ENCODE measurements around the gene PCDHB14.
A peak's percentile ranks its signal among the peaks of the same experiment; 100 is the strongest.
"Not testable (repeated sequence)": the region's sequence is repeated elsewhere in the genome, so short reads cannot be mapped to it uniquely, and the experiment has no call there.

Gene PCDHB14

DNA sequence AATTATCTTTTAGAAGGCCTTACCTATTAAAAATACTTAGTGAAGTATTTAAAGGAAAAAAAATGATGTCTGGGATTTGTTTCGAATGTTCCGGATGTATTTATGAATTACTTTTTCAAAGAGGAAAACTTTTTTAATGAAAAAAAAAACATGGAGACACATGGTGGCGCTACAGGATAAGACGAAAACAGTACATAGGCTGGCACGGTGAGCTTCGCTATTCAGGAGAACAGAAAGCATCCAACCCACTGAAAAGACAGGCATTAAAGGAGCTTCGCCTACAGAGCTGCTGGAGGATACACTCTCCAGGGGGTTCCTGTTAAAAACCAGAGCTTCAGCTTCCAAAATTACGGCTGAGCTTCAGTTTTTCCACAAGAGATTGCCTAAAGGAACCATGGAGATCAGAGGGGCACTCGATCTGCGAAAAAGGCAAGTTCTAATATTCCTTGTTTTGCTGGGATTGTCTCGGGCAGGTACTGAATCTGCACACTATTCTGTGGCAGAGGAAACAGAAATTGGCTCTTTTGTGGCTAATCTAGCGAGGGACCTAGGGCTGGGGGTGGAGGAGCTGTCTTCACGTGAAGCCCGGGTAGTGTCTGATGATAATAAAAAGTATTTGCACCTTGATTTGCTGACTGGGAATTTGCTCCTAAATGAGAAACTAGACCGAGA lies at the start of gene PCDHB14:
TSS of gene PCDHB14 (plus strand) at position 232 of the 672 bp plus-strand sequence. CDS start at position 395, 163 bp downstream.
- no peak for DNase-seq

DNA sequence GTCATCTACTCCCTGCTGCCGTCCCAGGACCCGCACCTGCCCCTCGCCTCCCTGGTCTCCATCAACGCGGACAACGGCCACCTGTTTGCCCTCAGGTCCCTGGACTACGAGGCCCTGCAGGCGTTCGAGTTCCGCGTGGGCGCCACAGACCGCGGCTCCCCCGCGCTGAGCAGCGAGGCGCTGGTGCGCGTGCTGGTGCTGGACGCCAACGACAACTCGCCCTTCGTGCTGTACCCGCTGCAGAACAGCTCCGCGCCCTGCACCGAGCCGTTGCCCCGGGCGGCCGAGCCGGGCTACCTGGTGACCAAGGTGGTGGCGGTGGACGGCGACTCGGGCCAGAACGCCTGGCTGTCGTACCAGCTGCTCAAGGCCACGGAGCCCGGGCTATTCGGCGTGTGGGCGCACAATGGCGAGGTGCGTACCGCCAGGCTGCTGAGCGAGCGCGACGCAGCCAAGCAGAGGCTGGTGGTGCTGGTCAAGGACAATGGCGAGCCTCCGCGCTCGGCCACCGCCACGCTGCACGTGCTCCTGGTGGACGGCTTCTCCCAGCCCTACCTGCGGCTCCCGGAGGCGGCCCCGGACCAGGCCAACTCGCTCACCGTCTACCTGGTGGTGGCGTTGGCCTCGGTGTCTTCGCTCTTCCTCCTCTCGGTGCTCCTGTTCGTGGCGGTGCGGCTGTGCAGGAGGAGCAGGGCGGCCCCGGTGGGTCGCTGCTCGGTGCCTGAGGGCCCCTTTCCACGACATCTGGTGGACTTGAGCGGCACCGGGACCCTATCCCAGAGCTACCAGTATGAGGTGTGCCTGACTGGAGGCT lies 48.6 kb upstream of the PCDHB14 start:
- not testable (repeated sequence) for DNase-seq

DNA sequence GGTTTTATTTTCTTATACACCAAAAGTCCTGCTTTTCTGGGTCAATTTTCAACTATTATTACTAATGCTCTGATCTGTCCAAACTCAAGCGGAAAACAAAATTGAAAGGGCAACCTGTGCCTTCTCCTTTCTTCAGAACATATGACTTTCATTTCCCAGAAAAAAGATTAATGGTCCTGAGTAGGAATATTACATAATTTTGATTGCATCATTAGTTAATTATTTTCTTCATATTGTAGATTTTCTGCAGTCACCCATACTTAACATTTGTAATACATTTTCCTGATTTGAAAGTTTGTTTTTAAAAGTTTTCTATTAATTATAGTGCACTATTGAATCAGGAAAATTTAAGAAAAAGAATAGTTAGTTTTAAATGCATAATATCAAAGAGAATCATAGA lies 47.2 kb upstream of the PCDHB14 start:
- no peak for DNase-seq

DNA sequence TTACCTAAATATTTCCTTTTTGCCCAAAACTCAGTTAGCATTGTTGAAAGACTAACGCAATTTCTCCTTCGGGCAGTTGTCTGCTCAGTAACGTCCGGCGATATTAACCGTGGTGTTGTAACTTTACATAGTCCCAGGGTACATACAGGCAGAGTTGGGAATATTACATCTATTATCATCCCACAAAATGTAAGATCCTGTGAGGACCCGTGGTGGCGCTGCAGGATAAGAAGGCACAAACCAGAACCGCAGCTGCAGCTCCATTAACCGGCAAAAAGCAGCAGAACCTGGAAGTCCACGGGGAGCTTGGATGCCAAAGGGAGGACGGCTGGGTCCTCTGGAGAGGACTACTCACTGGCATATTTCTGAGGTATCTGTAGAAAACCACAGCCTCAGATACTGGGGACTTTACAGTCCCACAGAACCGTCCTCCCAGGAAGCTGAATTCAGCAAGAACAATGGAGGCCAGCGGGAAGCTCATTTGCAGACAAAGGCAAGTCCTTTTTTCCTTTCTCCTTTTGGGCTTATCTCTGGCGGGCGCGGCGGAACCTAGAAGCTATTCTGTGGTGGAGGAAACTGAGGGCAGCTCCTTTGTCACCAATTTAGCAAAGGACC lies 45.5 kb upstream of the PCDHB14 start, which contains the start of gene PCDHB8:
TSS of gene PCDHB8 (plus strand) at position 214 of the 615 bp plus-strand sequence. CDS start at position 459, 245 bp downstream.
- not testable (repeated sequence) for DNase-seq

DNA sequence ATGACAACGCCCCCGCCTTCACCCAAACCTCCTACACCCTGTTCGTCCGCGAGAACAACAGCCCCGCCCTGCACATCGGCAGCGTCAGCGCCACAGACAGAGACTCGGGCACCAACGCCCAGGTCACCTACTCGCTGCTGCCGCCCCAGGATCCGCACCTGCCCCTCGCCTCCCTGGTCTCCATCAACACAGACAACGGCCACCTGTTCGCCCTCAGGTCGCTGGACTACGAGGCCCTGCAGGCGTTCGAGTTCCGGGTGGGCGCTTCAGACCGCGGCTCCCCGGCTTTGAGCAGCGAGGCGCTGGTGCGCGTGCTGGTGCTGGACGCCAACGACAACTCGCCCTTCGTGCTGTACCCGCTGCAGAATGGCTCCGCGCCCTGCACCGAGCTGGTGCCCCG lies 43.8 kb upstream of the PCDHB14 start:
- not testable (repeated sequence) for DNase-seq

DNA sequence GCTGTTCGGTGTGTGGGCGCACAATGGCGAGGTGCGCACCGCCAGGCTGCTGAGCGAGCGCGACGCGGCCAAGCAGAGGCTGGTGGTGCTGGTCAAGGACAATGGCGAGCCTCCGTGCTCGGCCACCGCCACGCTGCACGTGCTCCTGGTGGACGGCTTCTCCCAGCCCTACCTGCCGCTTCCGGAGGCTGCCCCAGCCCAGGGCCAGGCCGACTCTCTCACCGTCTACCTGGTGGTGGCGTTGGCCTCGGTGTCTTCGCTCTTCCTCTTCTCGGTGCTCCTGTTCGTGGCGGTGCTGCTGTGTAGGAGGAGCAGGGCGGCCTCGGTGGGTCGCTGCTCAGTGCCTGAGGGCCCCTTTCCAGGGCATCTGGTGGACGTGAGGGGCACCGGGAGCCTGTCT lies 43.3 kb upstream of the PCDHB14 start:
- DNase-seq = not testable (repeated sequence)

DNA sequence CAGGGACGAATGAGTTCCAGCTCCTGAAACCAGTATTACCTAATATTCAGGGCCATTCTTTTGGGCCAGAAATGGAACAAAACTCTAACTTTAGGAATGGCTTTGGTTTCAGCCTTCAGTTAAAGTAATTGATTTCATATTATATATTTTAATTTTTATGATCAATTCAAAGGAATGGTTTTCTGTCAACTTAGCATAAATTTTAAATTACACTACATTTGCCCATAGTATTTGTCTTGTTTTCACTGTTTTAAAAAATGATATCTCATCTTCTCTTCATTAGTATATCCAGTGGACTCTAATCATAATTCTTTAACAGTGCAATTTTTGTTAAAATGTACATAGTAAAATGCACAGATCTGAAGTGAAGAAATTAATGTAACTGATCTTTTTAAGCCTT lies 42.8 kb upstream of the PCDHB14 start:
- no peak for DNase-seq

DNA sequence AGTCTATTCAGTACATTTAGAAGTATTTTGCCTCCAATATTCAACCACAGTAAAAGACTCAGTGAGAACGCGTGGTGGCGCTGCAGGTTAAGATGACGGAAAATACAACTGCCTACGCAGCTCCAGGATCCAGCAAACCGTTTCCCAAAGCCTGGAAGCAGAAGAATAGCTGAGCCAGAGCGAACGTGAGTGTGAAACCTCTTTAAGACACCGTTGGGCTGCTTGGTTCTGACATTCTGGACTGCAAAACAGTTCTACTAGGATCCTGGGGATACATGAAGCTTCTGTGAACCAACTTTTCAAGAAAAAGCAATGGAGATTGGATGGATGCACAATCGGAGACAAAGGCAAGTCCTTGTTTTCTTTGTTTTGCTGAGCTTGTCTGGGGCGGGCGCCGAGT lies 40.9 kb upstream of the PCDHB14 start, which contains the start of gene PCDHB16:
TSS of gene PCDHB16 (plus strand) at position 140 of the 400 bp plus-strand sequence. CDS start at position 313, 173 bp downstream.
- DNase-seq = no peak

DNA sequence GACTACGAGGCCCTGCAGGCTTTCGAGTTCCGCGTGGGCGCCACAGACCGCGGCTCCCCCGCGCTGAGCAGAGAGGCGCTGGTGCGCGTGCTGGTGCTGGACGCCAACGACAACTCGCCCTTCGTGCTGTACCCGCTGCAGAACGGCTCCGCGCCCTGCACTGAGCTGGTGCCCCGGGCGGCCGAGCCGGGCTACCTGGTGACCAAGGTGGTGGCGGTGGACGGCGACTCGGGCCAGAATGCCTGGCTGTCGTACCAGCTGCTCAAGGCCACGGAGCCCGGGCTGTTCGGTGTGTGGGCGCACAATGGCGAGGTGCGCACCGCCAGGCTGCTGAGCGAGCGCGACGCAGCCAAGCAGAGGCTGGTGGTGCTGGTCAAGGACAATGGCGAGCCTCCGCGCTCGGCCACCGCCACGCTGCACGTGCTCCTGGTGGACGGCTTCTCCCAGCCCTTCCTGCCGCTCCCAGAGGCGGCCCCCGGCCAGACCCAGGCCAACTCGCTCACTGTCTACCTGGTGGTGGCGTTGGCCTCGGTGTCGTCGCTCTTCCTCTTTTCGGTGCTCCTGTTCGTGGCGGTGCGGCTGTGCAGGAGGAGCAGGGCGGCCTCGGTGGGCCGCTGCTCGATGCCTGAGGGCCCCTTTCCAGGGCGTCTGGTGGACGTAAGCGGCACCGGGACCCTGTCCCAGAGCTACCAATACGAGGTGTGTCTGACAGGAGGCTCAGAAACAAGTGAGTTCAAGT lies 38.9 kb upstream of the PCDHB14 start:
- DNase-seq = not testable (repeated sequence)

DNA sequence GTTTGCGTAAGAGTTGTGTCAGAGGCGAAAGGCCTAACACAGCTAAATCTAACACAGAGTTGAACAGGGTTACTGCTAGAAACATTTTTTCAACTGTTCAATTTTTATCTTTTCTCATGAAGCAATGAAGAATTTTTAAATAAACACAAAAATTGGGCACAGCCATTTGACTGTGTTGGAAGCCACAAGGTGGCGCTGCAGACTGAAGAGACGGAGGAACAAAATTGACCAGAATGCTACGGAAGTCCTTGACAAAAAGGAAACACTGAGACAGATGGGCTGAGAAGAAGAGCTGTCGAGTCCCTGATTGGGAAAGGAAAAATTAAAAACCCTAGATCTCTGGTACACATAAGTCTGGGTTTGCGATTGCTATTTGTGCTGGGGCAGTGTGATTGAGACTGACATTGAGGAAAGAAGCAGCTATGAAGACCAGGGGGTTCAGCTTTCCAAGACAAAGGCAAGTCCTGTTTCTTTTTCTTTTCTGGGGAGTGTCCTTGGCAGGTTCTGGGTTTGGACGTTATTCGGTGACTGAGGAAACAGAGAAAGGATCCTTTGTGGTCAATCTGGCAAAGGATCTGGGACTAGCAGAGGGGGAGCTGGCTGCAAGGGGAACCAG lies 36.1 kb upstream of the PCDHB14 start, which contains the start of gene PCDHB9:
TSS of gene PCDHB9 (plus strand) at position 265 of the 616 bp plus-strand sequence. CDS start at position 423, 158 bp downstream.
- peak; percentile 47 for DNase-seq

DNA sequence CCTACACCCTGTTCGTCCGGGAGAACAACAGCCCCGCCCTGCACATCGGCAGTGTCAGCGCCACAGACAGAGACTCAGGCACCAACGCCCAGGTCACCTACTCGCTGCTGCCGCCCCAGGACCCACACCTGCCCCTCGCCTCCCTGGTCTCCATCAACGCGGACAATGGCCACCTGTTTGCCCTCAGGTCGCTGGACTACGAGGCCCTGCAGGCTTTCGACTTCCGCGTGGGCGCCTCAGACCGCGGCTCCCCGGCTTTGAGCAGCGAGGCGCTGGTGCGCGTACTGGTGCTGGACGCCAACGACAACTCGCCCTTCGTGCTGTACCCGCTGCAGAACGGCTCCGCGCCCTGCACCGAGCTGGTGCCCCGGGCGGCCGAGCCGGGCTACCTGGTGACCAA lies 34.5 kb upstream of the PCDHB14 start:
- DNase-seq = not testable (repeated sequence)

DNA sequence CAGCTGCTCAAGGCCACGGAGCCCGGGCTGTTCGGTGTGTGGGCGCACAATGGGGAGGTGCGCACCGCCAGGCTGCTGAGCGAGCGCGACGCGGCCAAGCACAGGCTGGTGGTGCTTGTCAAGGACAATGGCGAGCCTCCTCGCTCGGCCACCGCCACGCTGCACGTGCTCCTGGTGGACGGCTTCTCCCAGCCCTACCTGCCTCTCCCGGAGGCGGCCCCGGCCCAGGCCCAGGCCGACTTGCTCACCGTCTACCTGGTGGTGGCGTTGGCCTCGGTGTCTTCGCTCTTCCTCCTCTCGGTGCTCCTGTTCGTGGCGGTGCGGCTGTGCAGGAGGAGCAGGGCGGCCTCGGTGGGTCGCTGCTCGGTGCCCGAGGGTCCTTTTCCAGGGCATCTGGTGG lies 34.0 kb upstream of the PCDHB14 start:
- DNase-seq = not testable (repeated sequence)

DNA sequence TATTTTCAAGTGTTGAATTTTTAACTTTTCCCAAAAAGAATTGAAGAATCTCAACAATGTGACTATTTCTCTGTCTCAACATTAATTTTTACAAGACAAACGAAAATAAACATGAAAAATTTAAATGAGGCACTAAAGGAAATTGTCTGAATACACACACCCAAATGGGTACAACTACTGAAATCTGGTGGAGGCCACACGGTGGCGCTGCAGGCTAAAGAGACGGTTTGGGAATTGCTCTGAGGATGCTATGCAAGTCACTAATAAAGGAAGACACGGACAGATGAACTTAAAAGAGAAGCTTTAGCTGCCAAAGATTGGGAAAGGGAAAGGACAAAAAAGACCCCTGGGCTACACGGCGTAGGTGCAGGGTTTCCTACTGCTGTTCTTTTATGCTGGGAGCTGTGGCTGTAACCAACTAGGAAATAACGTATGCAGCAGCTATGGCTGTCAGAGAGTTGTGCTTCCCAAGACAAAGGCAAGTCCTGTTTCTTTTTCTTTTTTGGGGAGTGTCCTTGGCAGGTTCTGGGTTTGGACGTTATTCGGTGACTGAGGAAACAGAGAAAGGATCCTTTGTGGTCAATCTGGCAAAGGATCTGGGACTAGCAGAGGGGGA lies 30.9 kb upstream of the PCDHB14 start, which contains the start of gene PCDHB10:
TSS of gene PCDHB10 (plus strand) at position 244 of the 616 bp plus-strand sequence. CDS start at position 444, 200 bp downstream.
- peak; percentile 41 for DNase-seq

DNA sequence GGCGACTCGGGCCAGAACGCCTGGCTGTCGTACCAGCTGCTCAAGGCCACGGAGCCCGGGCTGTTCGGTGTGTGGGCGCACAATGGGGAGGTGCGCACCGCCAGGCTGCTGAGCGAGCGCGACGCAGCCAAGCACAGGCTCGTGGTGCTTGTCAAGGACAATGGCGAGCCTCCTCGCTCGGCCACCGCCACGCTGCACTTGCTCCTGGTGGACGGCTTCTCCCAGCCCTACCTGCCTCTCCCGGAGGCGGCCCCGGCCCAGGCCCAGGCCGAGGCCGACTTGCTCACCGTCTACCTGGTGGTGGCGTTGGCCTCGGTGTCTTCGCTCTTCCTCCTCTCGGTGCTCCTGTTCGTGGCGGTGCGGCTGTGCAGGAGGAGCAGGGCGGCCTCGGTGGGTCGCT lies 28.8 kb upstream of the PCDHB14 start:
- not testable (repeated sequence) for DNase-seq

DNA sequence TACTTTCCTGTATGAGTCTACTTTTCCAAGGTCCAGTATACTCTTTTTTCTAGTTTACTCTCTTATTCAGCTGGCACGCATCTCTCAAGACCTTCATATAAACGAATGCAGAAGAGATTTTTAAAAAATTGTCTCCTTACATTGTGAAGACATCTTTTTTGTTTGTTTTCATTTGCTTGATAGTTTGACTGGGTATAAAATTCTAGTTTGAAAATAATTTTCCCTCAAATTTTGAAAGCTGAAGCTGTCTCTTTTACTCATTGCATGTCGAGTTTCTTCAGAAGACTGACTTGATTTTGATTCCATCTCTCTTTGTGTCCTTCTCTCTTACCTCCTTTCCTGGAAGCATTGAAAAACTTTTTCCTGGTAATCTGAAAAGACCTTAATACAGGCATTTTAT lies 26.8 kb upstream of the PCDHB14 start:
- no peak for DNase-seq

DNA sequence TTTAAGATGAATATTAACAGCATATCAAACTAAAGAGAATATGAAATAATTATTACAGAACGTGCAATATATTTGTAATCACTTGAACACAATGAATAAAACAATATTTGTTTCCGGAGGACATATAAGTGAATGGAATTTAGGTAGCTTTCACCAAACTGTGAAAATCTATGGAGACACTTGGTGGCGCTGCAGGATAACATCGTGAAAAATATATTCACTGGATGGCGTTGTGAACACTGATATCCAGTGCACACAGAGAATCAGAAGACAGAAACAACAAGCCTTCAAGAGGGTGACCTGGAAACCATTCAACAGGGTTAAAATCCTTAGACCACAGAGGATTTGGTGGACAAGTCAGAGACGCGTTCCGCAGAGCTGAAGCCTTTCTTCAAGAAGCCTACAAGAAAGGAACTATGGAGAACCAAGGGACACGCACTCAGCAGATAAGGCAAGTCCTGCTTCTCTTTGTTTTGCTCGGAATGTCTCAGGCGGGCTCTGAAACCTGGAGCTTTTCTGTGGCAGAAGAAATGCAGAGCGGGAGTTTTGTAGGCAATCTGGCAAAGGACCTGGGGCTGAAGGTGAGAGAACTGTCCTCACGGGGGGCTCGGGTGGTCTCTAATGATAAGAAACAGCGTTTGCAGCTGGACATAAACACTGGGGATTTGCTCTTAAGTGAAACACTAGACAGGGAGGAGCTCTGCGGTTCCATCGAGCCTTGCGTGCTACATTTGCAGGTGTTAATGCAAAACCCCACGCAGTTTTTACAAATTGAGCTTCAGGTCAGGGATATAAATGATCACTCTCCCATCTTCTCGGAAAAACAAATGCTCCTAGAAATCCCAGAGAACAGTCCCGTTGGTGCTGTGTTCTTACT lies 23.5 kb upstream of the PCDHB14 start, which contains the start of gene PCDHB11:
TSS of gene PCDHB11 (plus strand) at position 269 of the 877 bp plus-strand sequence. CDS start at position 417, 148 bp downstream.
- no peak for DNase-seq

DNA sequence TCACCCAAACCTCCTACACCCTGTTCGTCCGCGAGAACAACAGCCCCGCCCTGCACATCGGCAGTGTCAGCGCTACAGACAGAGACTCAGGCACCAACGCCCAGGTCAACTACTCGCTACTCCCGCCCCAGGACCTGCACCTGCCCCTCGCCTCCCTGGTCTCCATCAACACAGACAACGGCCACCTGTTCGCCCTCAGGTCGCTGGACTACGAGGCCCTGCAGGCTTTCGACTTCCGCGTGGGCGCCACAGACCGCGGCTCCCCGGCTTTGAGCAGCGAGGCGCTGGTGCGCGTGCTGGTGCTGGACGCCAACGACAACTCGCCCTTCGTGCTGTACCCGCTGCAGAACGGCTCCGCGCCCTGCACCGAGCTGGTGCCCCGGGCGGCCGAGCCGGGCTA lies 22.0 kb upstream of the PCDHB14 start:
- DNase-seq = not testable (repeated sequence)

DNA sequence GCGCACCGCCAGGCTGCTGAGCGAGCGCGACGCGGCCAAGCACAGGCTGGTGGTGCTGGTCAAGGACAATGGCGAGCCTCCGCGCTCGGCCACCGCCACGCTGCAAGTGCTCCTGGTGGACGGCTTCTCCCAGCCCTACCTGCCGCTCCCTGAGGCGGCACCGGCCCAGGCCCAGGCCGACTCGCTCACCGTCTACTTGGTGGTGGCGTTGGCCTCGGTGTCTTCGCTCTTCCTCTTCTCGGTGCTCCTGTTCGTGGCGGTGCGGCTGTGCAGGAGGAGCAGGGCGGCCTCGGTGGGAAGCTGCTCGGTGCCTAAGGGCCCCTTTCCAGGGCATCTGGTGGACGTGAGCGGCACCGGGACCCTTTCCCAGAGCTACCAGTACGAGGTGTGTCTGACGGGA lies 21.5 kb upstream of the PCDHB14 start:
- not testable (repeated sequence) for DNase-seq

DNA sequence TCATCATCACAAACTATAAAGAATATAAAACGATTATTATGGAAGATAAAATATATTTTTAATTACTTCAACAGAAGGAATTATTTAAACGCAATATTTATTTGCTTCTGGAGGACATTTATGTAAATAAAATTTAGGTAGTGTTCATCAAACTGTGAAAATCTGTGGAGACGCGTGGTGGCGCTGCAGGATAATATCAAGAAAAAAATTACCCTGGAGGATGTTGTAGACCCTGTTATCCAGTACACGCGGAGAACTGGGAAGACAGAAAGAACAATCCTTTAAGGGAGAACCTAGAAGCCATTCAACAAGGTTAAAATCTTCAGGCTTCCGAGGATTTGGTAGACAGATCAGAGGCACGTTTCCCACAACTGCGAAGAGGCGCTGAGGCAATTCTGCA lies 14.7 kb upstream of the PCDHB14 start, which contains the start of gene PCDHB12:
TSS of gene PCDHB12 (plus strand) at position 242 of the 400 bp plus-strand sequence. CDS start 189 bp downstream, outside the sequence.
- no peak for DNase-seq

DNA sequence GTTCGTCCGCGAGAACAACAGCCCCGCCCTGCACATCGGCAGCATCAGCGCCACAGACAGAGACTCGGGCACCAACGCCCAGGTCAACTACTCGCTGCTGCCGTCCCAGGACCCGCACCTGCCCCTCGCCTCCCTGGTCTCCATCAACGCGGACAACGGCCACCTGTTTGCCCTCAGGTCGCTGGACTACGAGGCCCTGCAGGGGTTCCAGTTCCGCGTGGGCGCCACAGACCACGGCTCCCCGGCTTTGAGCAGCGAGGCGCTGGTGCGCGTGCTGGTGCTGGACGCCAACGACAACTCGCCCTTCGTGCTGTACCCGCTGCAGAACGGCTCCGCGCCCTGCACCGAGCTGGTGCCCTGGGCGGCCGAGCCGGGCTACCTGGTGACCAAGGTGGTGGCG lies 12.9 kb upstream of the PCDHB14 start:
- DNase-seq = not testable (repeated sequence)
